Fibroblast of skin of back (primary cell): ENCODE measurements around the gene BANK1.

Experiments
- DNase-seq: peaks from one replicate; pipeline ENCODE4 v3.0.0-alpha.2; 2013

The BANK1 gene

GRCh38 chr4:102036619-102037376 is 246.3 kb downstream of the BANK1 start:
- peak; percentile 12 for DNase-seq

DNA sequence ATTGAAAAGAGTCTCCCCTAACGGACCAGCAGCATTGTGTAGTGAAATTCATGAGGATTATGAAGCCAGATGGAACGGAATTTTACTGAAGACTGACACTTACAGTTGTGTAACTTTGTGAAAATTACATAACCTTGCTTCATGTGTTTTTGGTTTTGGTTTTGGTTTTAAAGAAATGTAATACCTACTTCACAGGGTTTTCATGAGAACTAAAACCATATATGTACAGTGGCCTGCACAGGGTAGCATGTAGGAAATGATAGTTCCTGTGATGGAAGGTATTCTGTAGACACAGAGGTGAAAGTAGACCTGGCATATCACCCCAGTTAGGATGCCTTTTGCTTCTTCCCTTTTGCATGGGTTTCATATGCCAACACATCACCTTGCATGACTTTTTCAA is 247.0 kb downstream of the BANK1 start:
- DNase-seq, result no peak

DNA sequence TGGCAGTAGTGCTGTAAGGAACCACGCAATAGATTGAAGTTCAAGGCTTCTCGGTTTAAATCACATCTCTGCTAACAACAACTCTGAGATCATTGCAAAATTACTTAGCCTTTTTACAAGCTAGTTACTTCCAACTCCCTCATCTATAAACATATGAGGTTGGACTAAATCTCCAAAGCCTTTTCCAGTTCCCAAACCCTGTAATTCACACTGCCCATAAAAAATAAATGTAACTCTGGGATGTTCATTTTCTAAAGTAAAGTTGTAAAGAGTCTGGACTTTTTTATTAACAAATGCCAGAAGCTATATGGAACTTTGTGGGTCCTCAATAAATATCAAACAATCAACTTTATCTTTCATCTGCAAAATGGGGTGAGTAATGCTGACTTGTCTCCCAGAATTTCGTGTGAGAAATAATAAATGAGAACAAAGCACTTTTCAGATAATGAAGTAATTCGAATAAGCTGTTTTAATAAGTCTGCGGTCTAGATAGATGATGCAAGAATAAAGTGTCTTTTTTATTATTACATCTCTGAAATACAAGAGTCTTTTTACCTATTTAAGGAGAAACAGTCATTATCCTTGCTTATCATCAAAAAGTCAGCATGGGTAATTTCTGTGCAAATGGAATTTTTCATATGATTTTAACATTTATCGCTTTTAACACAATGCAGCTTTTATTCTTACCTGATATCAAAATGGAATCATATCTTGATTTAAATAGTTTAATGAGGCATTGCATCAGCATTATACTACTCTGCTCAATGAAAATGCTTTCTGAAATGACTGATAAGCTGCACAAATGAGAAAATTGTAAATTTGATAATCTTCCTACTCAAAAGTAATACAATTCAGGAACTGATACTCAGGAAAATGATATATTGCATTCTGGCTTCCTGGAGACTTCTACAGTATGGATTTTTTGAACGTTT is 252.6 kb downstream of the BANK1 start:
- DNase-seq, result no peak

DNA sequence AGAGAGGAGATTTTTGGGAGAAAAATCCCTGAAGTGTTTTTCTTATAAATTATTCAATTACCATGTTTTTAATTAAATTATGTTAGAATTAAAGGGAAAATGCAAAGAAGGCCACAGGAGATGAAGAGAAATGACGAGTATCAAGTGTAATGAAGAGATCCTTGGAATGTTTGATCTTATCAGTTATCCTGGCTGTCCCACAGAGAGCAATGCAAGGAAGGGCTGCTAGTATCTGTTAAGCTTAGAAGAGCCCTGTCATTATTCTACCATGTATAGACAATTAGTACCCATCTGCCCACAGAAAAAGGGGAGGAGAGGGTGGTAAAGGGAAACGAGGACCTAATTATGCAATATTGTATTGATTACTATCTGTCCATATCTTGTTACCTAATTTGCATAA is 257.1 kb downstream of the BANK1 start:
- DNase-seq, result no peak

DNA sequence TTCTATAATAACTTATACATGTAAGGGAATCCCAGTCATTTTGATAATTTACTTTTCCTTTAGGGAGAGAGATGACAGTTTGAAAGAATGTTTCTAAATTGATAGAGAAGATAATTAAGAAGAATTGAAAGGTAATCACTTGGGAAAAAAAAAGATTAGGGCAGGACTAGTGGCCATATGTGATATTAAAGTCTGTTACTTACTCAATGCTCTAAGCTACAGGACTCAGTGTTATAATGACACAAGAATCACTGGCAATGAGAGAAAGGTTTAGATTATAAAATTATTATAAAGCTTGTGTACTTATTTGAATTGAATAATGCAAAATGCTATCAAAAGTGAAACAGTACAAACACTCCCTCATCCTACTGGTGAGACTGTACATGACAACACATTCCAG is 265.3 kb downstream of the BANK1 start:
- DNase-seq, result no peak

- DNase-seq, result no peak
These were observed 266.6 kb downstream of the BANK1 start for GRCh38 chr4:102057122-102057521.

- no peak for DNase-seq
These were observed 270.6 kb downstream of the BANK1 start for GRCh38 chr4:102061133-102061532.

GRCh38 chr4:102064747-102065442 is 274.4 kb downstream of the BANK1 start:
- no peak for DNase-seq

DNA sequence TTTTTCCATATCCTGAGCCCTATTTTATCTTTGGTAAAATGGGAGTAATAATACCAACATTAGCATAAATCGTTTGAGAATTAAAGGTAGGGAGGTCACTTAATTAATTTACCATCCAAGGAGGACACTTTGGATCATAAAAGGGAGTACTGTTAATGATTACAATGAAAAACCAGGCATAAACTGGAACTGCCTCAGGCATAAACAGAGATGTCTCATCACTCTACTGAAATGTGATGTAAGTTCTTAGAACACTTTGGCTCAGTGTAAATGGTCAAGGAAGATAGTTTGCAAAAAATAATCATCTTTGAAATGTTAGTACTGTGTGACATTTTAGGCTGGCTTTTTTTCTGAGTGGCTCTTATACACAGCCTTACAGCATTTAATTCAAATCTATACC is 286.1 kb downstream of the BANK1 start:
- no peak for DNase-seq

- no peak for DNase-seq
These were observed 289.7 kb downstream of the BANK1 start for GRCh38 chr4:102080184-102080583.

GRCh38 chr4:102089850-102090621 is 299.5 kb downstream of the BANK1 start:
- DNase-seq, result no peak

GRCh38 chr4:102091656-102092055 is 301.1 kb downstream of the BANK1 start:
- no peak for DNase-seq

DNA sequence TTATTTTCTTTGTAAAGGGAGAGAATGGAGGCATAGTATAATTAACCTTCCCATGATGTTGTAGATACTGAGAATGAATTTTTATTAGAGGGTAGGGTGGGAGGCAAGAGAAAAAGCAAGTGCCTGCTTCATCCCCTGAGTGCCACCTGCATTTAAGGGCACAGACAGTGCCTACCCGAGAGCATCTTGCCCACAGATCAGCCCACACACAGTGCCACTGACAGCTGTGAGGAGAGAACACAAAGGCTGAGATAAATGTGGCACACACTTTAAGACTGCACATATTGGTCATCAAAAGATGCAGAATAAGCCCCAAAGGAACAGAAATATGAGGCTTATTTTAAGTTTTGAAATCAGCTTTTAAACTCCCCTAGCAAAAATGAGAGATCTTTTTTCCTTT is 304.0 kb downstream of the BANK1 start:
- no peak for DNase-seq

GRCh38 chr4:102103368-102103767 is 312.8 kb downstream of the BANK1 start:
- no peak for DNase-seq

GRCh38 chr4:102104278-102104677 is 313.7 kb downstream of the BANK1 start:
- DNase-seq, result no peak

GRCh38 chr4:102105983-102106382 is 315.5 kb downstream of the BANK1 start:
- DNase-seq, result no peak

DNA sequence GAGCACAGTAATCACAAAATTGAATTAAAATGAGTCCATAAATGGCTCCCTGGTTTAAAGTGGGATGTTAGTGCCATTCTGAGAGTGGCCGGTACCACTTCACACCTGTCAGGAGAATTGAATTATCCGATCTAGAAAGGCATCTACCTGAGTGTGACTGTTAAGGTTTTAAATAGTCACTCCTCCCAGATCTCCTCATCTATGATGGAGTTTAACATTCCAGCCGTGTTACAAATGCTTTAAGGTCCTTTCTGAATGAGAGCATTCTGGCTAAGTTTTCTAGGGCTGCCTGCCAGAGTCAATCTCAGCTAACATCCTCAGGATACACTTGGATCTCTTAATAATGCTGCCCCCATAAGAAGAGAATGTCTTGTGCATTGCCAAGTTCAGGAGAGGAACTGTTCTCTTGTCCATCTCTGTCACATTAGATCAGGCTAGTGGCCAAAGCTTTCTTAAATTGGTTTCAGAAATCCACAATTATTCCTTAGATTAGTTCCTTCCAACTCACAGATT is 323.6 kb downstream of the BANK1 start:
- DNase-seq, result no peak

GRCh38 chr4:102116121-102116520 is 325.6 kb downstream of the BANK1 start:
- DNase-seq, result no peak

- DNase-seq, result no peak
These were observed 330.3 kb downstream of the BANK1 start for GRCh38 chr4:102120846-102121245.
